Loucy (cell line): Measurements from ENCODE around the gene TLR1.

ENCODE experiments used
- EZH2phosphoT487 ChIP-seq: fragments of 200-600 bp; IDR thresholded peaks from 2 replicates; pipeline ENCODE4 v1.6.1; 2018; ENCODE audit warnings: antibody characterized with exemption, mild to moderate bottlenecking, moderate library complexity, borderline replicate concordance
- TF ChIP-seq, protein P1 (sequence below): fragments of 200-600 bp; sonication (generic); conservative IDR thresholded peaks from 2 replicates; pipeline ENCODE4 v1.5.1; 2014; ENCODE audit warnings: mild to moderate bottlenecking, antibody characterized with exemption, low read length

DNA sequence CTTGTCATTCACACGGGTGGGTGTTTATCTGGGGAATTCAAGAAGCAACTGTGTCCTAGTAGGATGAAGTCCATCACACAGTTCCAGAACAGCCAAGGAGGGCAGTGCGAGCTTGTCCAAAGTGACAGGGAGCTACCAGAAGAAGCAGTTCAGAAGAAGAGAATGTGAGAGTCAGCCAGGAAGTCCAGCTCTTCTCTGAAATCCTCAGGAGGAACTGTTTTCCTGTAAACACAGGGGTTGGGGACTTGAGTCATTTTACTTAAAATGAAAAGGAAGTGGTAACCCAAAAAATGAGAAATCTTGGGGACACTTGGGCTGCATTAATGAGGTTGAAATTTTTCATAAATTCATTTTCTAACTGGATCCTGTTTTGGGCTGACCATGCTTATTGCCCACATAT lies 13.6 kb downstream of the TLR1 start:
- TF ChIP-seq, protein P1, sequence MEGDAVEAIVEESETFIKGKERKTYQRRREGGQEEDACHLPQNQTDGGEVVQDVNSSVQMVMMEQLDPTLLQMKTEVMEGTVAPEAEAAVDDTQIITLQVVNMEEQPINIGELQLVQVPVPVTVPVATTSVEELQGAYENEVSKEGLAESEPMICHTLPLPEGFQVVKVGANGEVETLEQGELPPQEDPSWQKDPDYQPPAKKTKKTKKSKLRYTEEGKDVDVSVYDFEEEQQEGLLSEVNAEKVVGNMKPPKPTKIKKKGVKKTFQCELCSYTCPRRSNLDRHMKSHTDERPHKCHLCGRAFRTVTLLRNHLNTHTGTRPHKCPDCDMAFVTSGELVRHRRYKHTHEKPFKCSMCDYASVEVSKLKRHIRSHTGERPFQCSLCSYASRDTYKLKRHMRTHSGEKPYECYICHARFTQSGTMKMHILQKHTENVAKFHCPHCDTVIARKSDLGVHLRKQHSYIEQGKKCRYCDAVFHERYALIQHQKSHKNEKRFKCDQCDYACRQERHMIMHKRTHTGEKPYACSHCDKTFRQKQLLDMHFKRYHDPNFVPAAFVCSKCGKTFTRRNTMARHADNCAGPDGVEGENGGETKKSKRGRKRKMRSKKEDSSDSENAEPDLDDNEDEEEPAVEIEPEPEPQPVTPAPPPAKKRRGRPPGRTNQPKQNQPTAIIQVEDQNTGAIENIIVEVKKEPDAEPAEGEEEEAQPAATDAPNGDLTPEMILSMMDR = no peak
- no peak for TF ChIP-seq EZH2phosphoT487
